HL-60/S4 treated with retinoic acid at 250 ng/mL for 4 days and 3 days (cell line): ENCODE results near the gene POU3F1.

ENCODE experiments used
- in situ Hi-C: fragments of 300-500 bp; cut with MboI; formaldehyde crosslinking; loops from 2 replicates; pipeline ENCODE4 v1.7.0; 2022; ENCODE audit warnings: low sequenced_read_pairs

Gene POU3F1

DNA sequence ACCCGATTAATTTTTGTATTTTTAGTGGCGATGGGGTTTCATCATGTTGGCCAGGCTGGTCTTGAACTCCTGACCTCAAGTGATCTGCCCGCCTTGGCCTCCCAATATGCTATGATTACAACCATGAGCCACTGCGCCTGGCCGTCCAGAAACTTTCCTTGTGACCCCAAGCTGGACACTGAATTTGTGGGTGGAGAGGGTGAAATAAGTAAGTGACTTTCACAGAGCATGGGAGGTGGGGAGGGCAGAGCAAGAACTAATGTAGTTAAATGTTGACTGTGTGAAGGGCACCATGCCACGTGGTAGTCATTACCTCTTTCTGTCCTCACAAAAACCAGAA is 36.8 kb downstream of the POU3F1 start:
- in situ Hi-C loops = no loop called here

DNA sequence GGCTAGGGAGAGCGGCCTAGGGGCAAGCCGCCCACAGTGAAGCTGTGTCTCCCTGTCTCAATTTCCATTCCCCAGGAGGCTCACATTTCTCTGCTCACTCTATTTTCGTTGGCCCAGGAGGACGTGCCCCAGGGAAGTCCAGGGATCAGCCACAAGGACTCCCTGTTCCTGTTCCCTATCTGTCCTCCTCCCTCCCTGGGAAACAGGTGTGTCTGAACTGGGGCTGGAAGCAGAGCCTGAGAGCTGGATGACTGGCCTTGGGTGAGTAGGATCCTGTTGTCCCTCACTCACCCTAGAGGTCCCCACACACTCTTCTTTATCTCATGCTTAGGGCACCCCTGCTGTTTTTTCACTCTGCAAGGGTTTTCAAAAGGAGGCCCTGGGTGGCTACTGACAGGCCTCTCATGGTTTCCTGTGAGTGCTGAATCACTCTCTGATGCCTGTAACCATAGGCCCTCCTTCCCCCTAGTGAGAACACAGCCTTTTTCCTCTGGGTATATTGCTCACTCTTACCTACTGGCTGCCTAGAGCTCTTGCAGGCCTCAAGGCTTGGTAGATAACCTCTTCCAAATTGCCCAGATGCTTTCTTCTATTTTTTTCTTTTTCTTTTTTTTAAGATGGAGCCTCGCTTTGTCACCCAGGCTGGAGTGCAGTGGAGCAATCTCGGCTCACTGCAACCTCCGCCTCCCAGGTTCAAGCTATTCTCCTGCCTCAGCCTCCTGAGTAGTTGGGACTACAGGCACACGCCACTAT is 37.3 kb downstream of the POU3F1 start:
- in situ Hi-C loops = no loop called here

DNA sequence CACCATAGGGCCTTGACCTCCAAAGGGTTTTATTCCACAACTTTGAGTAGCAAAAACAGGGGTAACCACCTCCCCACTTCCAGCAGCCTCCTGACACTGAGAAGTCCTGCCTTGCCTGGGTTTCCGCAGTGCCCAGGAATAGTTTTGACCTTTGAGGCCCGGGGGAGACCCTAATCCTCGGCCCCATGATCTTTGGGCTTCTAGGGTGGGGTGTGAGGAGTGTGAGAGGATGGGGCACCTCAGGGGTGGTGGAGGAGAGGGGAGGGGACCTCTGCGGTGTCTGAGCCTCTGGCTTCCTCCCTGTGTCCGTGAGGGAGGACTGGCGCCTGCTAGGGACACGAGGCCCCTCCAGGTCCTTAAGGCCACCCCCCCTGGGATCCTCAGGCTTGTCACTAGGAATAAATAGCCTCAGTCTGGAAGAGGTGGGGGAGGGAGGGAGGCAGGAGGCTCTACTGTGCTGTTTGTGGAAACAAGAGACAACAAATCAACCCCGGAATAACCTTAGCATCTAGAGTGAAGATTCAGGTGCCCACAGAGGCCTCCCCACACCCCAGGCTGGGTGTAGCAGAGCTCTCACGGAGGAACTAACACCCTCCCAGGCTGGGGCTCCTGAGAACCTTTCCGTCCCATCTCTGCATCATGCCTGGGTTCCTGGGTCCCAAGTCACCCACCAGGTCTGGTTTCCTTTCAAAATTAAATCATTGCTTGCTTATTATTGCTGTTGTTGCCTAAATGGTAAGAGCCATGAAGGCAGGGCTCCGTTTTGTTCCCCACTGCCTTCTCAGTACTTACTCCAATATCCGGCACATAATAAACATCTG is 40.4 kb downstream of the POU3F1 start:
- in situ Hi-C loops = no loop called here

DNA sequence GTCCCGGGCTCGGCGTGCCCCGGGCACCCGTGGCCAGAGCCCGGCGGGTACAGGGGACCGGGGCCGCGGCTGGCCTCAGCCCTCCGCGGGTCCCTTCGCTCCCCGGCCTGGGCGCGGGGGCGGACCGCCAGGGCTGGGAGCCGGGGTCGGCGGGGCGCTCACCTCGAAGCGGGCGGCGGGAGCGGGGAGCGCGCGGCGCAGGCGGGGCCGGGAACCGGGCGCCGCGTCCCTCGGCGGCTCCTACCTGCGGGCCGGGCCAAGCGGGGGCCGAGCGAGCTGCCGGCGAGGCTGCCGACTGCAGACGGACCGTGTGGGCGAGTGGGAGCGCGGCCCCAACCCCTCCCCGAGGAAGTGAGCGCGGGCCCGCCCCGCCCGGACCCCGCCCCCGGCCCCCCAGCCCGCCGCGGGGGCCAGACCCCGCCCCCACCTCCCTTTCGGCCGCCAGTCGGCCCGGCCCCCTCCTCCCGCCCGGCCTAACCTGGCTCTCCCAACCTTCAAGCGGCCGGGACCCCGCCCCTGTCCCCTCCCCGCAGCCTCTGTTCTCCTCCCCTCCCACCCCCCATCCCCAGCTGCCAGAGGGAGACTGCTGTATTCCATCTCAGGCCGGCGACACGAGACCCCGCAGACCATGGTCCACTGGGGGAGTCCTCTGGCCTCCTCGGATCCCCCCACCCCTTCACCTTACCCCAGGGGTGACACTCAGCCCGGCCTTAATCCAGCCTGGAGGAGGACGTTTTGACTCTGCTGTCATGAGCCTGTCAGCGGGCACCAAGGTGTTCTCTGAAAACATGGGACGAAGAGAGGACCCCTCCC is 41.2 kb downstream of the POU3F1 start, which contains the start of gene FHL3:
FHL3 (minus strand) TSS at position 320 of the 813 bp plus-strand sequence. CDS start 6,102 bp downstream, outside the sequence.
- in situ Hi-C loops = no loop called here

DNA sequence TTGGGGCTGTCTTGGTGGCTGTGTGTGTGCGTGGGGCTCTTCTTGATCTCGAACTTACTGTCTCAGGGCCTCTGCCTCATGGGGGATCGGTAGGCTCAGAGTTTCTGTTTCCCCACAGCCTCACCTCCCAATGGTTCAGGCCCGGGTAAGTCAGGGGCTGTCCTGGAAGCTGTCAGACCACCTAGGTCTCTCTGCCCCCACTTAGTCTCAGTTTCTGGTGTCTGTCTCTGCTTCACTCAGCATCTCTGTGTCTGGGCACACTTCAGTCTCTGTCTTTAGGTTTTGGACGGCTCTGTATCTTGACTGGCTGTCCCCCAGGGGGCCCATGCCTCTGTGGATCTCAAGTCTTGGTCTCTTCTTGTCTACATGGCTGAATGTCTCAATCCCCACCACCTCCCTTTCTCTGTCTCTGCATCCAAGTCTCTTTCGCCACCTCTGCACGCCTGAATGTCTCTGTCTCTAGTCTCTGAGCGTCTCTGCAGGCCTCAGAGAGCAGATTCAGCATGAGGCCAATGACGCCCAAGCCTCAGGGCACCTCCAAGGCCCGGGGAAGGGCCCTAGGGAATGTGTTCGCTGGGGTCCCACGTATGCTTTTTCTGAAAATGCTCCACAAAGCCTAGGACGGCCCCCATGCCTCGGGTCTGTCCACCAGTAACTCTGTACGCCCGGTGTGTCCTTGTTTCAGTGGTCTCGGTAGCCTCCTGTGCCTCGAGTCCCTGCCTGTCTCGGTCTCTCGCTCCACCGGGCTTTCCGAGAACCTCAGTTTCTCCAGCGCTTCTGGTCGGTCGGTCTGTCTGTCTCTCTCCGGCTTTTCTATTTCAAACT is 42.1 kb downstream of the POU3F1 start:
- in situ Hi-C loops = no loop called here

DNA sequence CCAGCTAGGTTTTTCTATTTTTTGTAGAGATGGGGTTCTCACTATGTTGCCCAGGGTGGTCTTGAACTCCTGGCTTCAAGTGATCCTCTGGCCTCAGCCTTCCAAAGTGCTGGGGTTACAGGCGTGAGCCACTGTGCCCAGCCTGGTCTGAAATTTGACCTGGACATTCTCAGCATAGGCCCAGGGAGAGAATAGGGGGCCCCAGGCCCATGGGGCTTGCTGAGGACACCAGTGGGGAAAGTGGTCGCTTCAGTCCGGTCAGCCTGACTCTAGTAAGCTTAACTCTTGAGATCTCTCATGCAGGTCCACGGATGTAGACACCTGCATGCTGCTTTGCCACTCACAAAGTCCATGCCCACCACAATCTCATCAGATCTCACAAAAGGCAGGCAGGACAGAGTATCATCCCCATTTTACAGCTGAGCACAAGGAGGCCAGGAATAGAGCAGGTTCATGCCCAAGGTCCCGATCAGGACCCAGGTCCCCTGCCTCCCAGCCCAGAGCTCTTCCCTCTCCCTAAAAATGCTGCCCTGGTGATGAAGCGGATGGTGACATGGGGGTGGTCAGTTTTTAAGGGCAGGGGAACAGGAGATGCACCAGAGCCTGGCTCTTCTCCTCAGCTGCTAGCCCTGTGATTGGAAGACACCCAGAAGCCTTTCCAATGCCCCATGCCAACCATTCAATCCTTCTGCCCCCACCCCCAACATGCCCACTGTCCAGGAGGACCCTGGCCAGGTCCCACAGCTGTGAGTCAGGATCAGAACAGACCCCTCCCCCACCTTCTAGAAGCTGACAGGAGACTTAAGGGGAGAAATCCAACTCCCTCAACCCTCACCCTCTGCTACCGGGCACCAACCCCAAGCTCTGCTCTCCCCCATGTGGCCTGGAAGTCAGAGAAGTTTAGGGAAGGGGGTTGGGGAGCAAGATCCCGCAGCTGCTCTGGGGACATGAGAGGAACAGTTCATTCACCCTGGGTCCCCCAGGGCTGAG is 43.0 kb downstream of the POU3F1 start:
- in situ Hi-C loops = no loop called here

DNA sequence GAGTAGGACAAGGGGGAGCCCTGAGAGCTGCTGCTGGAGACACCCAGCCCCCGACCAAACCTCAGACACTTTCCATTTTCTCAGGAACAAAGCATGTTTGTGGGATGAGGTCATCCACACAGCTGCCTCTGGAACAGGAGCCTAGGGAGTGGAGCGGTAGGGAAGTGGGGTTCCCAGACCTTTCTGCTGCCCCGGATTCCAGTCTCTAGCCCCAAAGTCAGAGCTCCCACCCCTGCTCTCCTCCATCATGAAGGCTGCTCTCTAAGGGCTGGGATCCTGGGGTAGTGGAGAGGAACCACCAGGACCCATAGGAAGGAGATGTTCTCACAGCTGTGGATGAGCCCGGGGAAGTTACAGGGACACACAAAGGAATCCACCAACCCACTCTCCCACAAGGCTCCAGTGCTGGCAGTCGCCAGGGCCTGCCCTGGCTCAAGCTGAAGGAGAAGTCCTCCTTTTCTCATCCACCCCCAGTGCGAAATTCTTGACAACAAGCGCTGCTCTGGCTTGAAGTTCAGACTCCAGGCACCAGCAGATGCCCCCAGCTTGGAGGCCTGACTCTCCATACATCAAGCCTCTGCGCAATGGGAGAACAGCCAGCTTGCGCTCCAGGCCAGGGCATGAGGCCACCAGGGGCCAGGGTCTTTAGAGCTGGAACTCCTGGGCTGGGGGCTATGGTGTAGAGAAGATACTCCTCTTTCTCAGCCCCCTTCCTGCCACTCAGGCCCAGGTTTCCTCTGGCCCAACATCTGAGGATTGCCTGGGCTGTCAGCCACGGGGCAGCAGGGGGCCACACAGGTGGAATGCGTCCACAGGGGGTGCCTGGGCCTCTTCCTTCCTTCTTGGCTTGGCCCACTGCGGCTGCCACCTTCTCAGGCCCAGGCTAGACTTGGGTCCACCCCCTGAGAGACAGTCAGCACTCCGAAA is 45.8 kb downstream of the POU3F1 start:
- in situ Hi-C loops = no loop called here

DNA sequence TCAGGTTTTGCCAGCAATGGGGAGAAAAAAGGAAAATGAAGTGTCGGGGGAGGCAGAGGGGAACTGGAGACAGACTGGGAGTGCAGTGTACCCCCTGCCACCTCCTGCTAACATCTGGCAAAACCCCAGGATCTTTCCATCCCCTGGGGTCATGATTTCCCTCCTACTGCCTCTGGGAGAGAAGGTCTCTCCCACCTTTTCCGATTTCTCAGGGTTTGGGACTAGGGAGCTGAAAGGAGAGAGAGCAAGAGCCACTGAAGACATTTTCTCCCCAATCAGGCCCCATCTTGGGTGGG is 46.4 kb downstream of the POU3F1 start:
- in situ Hi-C loops = no loop called here

DNA sequence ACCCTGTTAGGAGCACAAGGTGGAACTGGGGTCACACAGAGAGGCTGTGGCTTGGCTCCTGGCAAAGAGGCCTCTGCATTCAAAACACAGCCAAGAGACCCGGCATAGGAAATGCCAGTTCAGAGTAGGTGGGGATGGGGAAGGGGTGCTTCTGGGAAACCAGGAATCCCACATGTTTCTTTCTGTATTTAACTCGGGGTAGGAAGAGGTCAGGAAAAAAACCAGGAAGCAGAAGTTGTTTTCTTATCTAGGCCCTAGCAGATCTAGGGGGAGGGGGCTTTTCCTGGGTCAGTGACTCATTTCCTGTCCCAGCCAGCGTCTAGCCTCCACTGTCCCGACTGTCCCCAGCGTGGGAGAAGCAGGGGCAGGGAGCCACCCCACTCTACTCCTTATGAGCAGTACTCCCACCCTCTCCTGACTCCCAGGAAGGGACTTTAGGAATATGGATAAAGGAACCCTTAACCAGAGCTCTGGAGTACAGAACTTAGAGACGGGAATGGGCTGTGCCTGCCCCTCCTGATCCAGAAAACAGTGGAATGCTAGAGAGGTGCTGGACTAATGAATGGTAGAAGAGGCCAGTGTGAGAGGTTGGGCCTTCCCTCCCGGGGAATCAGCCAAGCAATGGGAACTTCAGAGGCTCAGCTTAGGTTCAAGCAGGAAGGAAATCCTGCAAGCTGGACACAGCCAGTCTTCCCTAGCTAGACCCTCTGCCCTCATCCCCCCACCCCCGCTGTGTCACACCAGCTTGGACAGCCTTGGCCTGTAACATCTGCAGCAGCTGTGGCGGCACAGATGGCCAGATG is 47.0 kb downstream of the POU3F1 start:
- in situ Hi-C loops = no loop called here

DNA sequence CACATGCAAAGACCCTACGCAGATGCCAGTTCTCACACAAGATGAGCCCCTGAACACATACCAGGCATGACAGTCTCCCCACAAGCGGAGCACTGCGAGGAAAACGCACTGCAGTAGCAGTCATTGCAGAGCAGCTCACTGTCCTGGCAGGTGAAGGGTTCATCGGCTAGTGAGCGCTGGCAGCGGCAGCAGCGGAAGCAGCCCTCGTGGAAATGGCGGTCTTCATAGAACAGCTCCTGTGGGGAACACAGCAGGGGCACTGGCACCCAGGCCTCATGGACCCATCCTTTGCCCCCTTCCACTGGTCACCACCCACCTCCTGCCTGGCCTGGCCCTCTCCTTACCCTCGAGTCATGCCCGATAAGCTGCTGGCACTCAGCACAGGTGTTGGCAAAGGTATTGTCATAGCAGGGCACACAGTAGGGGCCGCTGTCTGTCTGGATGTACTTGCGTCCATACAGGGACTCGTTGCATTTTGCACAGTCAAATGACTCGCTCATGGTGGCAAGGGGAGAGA is 47.6 kb downstream of the POU3F1 start:
- in situ Hi-C loops = no loop called here

DNA sequence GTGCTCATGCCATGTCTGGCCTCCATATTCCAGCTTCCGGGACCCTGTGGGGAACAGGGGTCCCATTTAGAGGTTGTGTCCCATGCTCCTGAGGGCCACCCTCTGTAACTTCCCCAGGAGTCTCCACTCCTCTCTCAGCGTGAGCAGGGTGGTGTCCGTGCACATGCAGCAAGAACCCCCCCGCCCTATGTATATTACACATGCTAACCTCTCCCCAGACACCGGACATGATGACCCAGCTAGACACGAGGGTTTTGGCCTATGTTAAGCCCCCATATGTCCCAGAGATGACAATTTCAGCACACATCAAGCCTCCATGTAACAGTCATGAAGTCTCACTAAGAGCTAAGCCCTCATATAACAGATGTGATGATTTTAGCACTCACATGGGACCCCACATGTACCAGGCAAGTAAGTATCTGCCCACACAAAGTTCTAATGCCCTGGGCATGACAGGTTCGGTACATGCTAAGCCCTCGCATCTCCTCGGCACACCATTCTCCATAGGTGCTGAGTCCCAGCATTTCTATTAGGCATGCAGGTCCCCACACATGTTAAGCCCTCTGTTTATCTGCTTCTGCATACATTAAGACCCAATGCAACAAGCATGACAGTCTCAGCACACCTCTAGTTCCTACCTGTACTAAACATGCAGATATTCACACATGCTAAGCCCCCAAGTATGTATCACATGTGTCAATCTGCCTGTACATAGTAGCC is 48.3 kb downstream of the POU3F1 start:
- in situ Hi-C loops = no loop called here

DNA sequence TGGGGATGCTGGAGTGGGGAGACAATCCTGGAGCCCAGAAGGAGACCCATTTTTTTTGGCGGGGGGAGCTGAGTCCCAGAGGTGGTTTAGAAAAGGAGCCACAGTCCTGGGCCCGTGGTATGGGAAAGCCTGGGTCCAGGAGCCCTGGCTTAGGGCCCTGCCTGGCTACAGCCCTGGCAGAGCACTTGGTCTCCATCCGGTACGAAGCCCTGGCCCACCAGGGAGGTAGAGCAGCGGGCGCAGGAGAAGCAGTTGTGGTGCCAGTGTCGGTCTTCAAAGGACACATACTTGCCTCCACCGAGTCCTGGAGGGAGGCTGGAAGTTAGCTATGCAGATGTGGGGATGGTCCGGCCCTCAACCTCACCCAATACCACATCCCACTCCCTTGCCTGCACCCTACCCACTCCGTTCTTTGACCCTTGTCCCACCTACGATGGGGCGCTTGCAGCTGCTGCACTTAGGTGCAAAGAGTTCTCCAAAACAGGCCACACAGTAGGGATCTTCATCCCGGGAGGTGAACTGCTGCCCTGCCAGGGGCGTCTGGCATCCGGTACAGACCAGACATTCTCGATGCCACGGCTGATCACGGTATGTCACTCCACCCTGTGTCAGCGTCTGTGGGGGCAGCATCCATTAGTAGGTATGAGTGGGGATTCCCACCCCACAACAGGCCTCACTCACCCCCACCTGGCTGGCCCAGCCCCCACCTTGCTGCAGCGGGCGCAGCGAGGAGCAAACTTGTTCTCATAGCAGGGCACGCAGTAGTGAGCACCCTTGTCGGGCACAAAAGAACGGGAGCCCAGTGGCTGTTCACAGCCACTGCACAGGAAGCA is 49.1 kb downstream of the POU3F1 start:
- in situ Hi-C loops = no loop called here

DNA sequence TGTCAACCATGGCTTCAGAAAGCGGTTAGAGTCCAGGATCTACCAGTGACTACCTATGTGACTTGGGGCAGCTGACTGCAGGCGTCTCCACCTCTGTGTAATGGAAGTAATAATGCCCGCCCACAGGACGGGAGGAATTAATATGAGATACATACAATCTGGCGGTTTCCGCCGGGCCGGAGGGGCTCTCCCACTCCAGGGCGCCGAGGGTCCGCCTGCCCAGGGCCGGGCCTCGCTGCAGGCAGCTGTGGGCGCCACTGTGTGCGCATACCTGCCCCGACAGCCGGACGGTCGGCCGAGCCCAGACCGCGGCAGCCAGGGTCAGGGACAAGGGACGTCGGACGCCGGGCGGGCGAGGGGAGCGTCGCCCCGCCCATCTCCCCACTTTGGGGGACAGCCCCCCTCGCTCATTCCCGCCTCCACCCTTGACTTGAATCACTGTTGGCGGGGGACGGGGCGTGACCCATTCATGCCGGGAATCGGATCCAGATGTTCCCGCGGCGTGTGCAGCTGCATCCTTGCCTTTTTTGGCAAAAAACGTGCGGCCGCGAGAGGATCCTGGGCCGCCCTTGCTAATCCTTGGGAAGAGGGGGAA is 50.7 kb downstream of the POU3F1 start:
- in situ Hi-C loops = no loop called here

DNA sequence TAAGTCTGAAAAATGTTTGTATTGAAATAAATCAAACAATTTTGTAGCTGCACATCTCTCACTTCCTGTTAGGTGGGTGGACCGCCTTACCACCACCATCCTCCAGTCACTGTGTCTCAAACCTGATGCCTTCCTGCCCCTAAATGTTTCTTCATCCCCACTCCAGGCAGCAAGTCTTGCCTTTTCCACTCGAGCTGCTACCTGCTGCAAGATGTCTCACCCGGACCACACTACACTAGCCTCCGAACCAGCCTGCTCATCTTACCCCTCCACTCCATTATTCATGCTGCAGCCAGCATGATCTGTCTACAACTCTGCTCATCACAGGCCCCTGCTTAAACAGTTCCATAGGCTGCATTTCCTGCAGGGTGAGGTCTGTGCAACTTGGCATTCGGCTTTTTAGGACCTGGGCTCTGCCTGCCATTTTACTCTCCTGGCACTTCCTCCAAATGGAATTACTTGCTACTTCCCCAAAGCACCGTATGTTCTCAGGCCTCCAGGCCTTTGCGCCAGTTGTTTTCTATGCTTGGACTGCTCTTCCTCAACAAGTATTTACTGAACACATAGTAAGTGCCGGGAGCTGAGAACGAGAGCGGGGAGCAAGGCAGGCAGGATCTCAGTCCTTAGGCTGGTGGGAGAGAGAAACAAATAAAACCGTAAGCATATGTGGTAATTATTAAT is 51.6 kb downstream of the POU3F1 start:
- in situ Hi-C loops = no loop called here
